PC-9 (cell line): ENCODE results near the gene EGLN2.
A peak's percentile ranks its signal among the peaks of the same experiment; 100 is the strongest.
"Not testable (repeated sequence)": the region's sequence is repeated elsewhere in the genome, so short reads cannot be mapped to it uniquely, and the experiment has no call there.

Experiments
- EZH2 ChIP-seq: fragments of 200-600 bp; sonication (generic); IDR thresholded peaks from 2 replicates; pipeline ENCODE4 v1.8.0; 2017; ENCODE audit warnings: antibody characterized with exemption, low read depth
- TF ChIP-seq, protein P1 (sequence below): fragments of 200-600 bp; sonication (generic); conservative IDR thresholded peaks from 2 replicates; pipeline ENCODE4 v1.6.1; 2017; ENCODE audit warnings: mixed run types, antibody characterized with exemption, mild to moderate bottlenecking, moderate library complexity

- TF ChIP-seq, protein P1, sequence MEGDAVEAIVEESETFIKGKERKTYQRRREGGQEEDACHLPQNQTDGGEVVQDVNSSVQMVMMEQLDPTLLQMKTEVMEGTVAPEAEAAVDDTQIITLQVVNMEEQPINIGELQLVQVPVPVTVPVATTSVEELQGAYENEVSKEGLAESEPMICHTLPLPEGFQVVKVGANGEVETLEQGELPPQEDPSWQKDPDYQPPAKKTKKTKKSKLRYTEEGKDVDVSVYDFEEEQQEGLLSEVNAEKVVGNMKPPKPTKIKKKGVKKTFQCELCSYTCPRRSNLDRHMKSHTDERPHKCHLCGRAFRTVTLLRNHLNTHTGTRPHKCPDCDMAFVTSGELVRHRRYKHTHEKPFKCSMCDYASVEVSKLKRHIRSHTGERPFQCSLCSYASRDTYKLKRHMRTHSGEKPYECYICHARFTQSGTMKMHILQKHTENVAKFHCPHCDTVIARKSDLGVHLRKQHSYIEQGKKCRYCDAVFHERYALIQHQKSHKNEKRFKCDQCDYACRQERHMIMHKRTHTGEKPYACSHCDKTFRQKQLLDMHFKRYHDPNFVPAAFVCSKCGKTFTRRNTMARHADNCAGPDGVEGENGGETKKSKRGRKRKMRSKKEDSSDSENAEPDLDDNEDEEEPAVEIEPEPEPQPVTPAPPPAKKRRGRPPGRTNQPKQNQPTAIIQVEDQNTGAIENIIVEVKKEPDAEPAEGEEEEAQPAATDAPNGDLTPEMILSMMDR: peak; percentile 86
- not testable (repeated sequence) for TF ChIP-seq EZH2
Observed at GRCh38 chr19:40819479-40820234, 20.7 kb downstream of the EGLN2 start.
